CD4-positive, alpha-beta memory T cell (primary cell): ENCODE data around the gene SPACDR. TPM values are rescaled to one million over a fixed set of nuclear protein-coding genes. Genes with fewer than 3 reads are reported as not detected.
"Not testable (repeated sequence)": the region's sequence is repeated elsewhere in the genome, so short reads cannot be mapped to it uniquely, and the experiment has no call there.

Experiments used
- CTCF ChIA-PET: fragments of 350-600 bp; sonication (Branson Sonifier 250); formaldehyde crosslinking; loops from one replicate; lab custom pipeline; 2021; ENCODE audit warnings: inconsistent platforms; ENCODE audit not compliant: partially characterized antibody; lab: Charles Lee
- POLR2A ChIA-PET: fragments of 350-600 bp; sonication (Branson Sonifier 250); formaldehyde crosslinking; loops from one replicate; lab custom pipeline; 2021; ENCODE audit not compliant: partially characterized antibody; lab: Charles Lee
- DNase-seq, 5 donors: peaks; one replicate each; pipeline versions ENCODE4 v3.0.0 to v3.0.0-alpha.2; 2020 to 2022; ENCODE audit warnings: mixed read lengths in 1 of 5
- H3K27ac ChIP-seq: one replicate; pipeline ENCODE4 v1.7.0; 2013; ENCODE audit warnings: low read depth, low read length
- H3K27me3 ChIP-seq: 2 replicates; pipeline ENCODE4 v1.7.0; 2013; ENCODE audit warnings: mild to moderate bottlenecking, low read length, moderate library complexity; ENCODE audit not compliant: insufficient read depth
- H3K36me3 ChIP-seq: 2 replicates; pipeline ENCODE4 v1.7.0; 2013; ENCODE audit warnings: mild to moderate bottlenecking, low read length, moderate library complexity; ENCODE audit not compliant: insufficient read depth
- H3K4me1 ChIP-seq: 2 replicates; pipeline ENCODE4 v1.7.0; 2013; ENCODE audit warnings: mild to moderate bottlenecking, low read length, moderate library complexity; ENCODE audit not compliant: insufficient read depth
- H3K4me3 ChIP-seq, 2 donors: one replicate each; pipeline ENCODE4 v1.7.0; 2013; ENCODE audit warnings: low read length in 2 of 2, mild to moderate bottlenecking in 1 of 2
- H3K9me3 ChIP-seq, 2 donors: one replicate each; pipeline ENCODE4 v1.7.0; 2013; ENCODE audit warnings: low read length in 2 of 2, control low read depth in 1 of 2; ENCODE audit not compliant: control insufficient read depth in 1 of 2
- H3K27ac Mint-ChIP-seq, 7 donors: one replicate each; pipeline ENCODE4 v1.8.0; 2020 to 2021; ENCODE audit warnings: mixed read lengths in 7 of 7, mild to moderate bottlenecking in 6 of 7, inconsistent platforms in 3 of 7, moderate library complexity in 3 of 7
- H3K27me3 Mint-ChIP-seq, 2 donors: one replicate each; pipeline ENCODE4 v1.8.0; 2020 to 2021; ENCODE audit warnings: mixed read lengths in 2 of 2
- H3K36me3 Mint-ChIP-seq, 2 donors: one replicate each; pipeline ENCODE4 v1.8.0; 2020 to 2021; ENCODE audit warnings: mixed read lengths in 2 of 2, inconsistent platforms in 1 of 2, mild to moderate bottlenecking in 1 of 2
- H3K4me1 Mint-ChIP-seq, 4 donors: one replicate each; pipeline ENCODE4 v1.8.0; 2020 to 2021; ENCODE audit warnings: mixed read lengths in 4 of 4, mild to moderate bottlenecking in 1 of 4
- H3K4me3 Mint-ChIP-seq, 8 donors: one replicate each; pipeline ENCODE4 v1.8.0; 2020 to 2021; ENCODE audit warnings: mixed read lengths in 8 of 8, mild to moderate bottlenecking in 7 of 8, moderate library complexity in 6 of 8, inconsistent platforms in 3 of 8
- H3K9me3 Mint-ChIP-seq, 8 donors: one replicate each; pipeline ENCODE4 v1.8.0; 2020 to 2021; ENCODE audit warnings: mixed read lengths in 8 of 8, mild to moderate bottlenecking in 5 of 8, inconsistent platforms in 3 of 8, moderate library complexity in 1 of 8
- intact Hi-C: fragments of 100-400 bp; cut with micrococcal nuclease; formaldehyde crosslinking; loops from one replicate; pipeline ENCODE4 v1.15.1; 2023
- polyA plus RNA-seq, 2 donors: library from polyadenylated mRNA; unstranded; fragments of 300-500 nt; fragmentation: Illumina TruSeq; gene quantifications; one replicate each; pipeline ENCODE4 v1.2.3, GENCODE V29; 2021
- total RNA-seq, 2 experiments: library from RNA; stranded (reverse); gene quantifications; one replicate each; pipeline ENCODE4 v1.2.3, GENCODE V29; 2021

SPACDR gene
- total and polyA plus RNA-seq, 4 experiments from 2014 or later = 0.26 to 5.7 (median 2.5) TPM

- DNase-seq, H3K36me3 ChIP-seq, POLR2A ChIA-PET, intact Hi-C loops, H3K36me3 Mint-ChIP-seq, H3K9me3 ChIP-seq, H3K4me3 Mint-ChIP-seq, H3K9me3 Mint-ChIP-seq, CTCF ChIA-PET, H3K4me3 ChIP-seq, H3K27ac Mint-ChIP-seq, H3K4me1 Mint-ChIP-seq, H3K27ac ChIP-seq, H3K27me3 ChIP-seq, H3K27me3 Mint-ChIP-seq, H3K4me1 ChIP-seq: not testable (repeated sequence)
Observed at GRCh38 chr7:100504031-100504430, 40.0 kb upstream of the SPACDR start.

GRCh38 chr7:100500743-100501142 lies 36.7 kb upstream of the SPACDR start:
- H3K27ac ChIP-seq, H3K36me3 ChIP-seq, intact Hi-C loops, H3K27ac Mint-ChIP-seq, H3K4me3 Mint-ChIP-seq, DNase-seq, H3K4me1 Mint-ChIP-seq, H3K27me3 ChIP-seq, H3K27me3 Mint-ChIP-seq, H3K36me3 Mint-ChIP-seq, H3K9me3 Mint-ChIP-seq, H3K4me3 ChIP-seq, H3K9me3 ChIP-seq, H3K4me1 ChIP-seq: not testable (repeated sequence)
- ChIA-PET POLR2A (interaction anchor here (0.7 kb wide), 1 partner anchor 46 kb away, joined by 3 read pairs; no protein-coding TSS in a partner anchor), CTCF (interaction anchor here (1.4 kb wide), 1 partner anchor 59 kb away, joined by 7 read pairs; no protein-coding TSS in a partner anchor)

- Mint-ChIP-seq H3K4me1 (peaks cover 3 to 18% (median 14%) of the 10 kb centered on the region in 4 donors), H3K27ac (peak overlapping the region in 1 of 7 donors; percentile 6), H3K9me3 (no peaks in the 10 kb centered on the region), H3K36me3 (no peaks in the 10 kb centered on the region), H3K27me3 (peaks cover 0 to 2% of the 10 kb centered on the region in 2 donors), H3K4me3 (no peak overlapping the region)
- no peaks in the 10 kb centered on the region for H3K27me3 ChIP-seq
- CTCF ChIA-PET = interaction anchor here (0.6 to 1.5 kb wide), 6 partner anchors 14 to 63 kb away, joined by 3 to 4 read pairs (median 3); partner anchors contain the start of gene TSC22D4
- H3K36me3 ChIP-seq = no peaks in the 10 kb centered on the region
- POLR2A ChIA-PET = interaction anchor here (0.9 to 1.5 kb wide), 2 partner anchors 17 to 49 kb away, joined by 4 to 5 read pairs; partner anchors contain the start of gene TSC22D4
- H3K4me1 ChIP-seq = peaks cover 10% of the 10 kb centered on the region
- no peaks in the 10 kb centered on the region for H3K9me3 ChIP-seq
- no peak overlapping the region for H3K4me3 ChIP-seq
- no peak for DNase-seq
- intact Hi-C loops = no loop called here
- H3K27ac ChIP-seq = no peak overlapping the region
Observed at GRCh38 chr7:100496509-100496908, 32.4 kb upstream of the SPACDR start.

- Histone ChIP-seq H3K27me3 (no peaks in the 10 kb centered on the region), H3K27ac (no peak overlapping the region), H3K4me1 (peaks cover 10% of the 10 kb centered on the region), H3K4me3 (no peak overlapping the region), H3K36me3 (no peaks in the 10 kb centered on the region), H3K9me3 (no peaks in the 10 kb centered on the region)
- intact Hi-C loops = loop anchor here (1.0 to 2.0 kb wide), 2 partner anchors 10 to 65 kb away; partner anchors contain the start of gene NYAP1
- peaks cover 3 to 29% (median 15%) of the 10 kb centered on the region in 4 donors for H3K4me1 Mint-ChIP-seq
- no peaks in the 10 kb centered on the region for H3K9me3 Mint-ChIP-seq
- peak; percentile 48 to 60 (median 54) for DNase-seq
- ChIA-PET POLR2A (interaction anchor here (0.9 to 2.8 kb wide), 13 partner anchors 11 to 182 kb away, joined by 3 to 12 read pairs (median 6); partner anchors contain the start of genes FBXO24, NYAP1 and TSC22D4), CTCF (interaction anchor here (1.0 to 3.2 kb wide), 12 partner anchors 11 to 69 kb away, joined by 3 to 25 read pairs (median 5); partner anchors contain the start of gene AGFG2)
- peak overlapping the region in 3 of 7 donors; percentile 32 to 86 (median 84) for H3K27ac Mint-ChIP-seq
- H3K4me3 Mint-ChIP-seq = peak overlapping the region; percentile 71 to 84 (median 75)
- H3K36me3 Mint-ChIP-seq = no peaks in the 10 kb centered on the region
- peaks cover 0 to 2% of the 10 kb centered on the region in 2 donors for H3K27me3 Mint-ChIP-seq
Observed at GRCh38 chr7:100493476-100494264, 29.6 kb upstream of the SPACDR start.

GRCh38 chr7:100492738-100493475 lies 28.8 kb upstream of the SPACDR start:
- Mint-ChIP-seq H3K9me3 (no peaks in the 10 kb centered on the region), H3K4me1 (peaks cover 3 to 29% (median 15%) of the 10 kb centered on the region in 4 donors), H3K4me3 (peak overlapping the region; percentile 71 to 84 (median 74)), H3K27me3 (peaks cover 0 to 2% of the 10 kb centered on the region in 2 donors), H3K27ac (peak overlapping the region in 4 of 7 donors; percentile 14 to 86 (median 52)), H3K36me3 (no peaks in the 10 kb centered on the region)
- DNase-seq = no peak
- H3K4me3 ChIP-seq = no peak overlapping the region
- ChIA-PET CTCF (interaction anchor here (1.0 to 3.2 kb wide), 12 partner anchors 10 to 69 kb away, joined by 3 to 25 read pairs (median 5); partner anchors contain the start of gene AGFG2), POLR2A (interaction anchor here (0.9 to 2.8 kb wide), 11 partner anchors 10 to 94 kb away, joined by 3 to 12 read pairs (median 6); partner anchors contain the start of genes FBXO24, NYAP1 and TSC22D4)
- no peak overlapping the region for H3K27ac ChIP-seq
- no peaks in the 10 kb centered on the region for H3K9me3 ChIP-seq
- no peaks in the 10 kb centered on the region for H3K27me3 ChIP-seq
- intact Hi-C loops = loop anchor here (1.0 to 2.0 kb wide), 2 partner anchors 10 to 66 kb away; partner anchors contain the start of gene NYAP1
- H3K36me3 ChIP-seq = no peaks in the 10 kb centered on the region
- peaks cover 10% of the 10 kb centered on the region for H3K4me1 ChIP-seq

- H3K27me3 Mint-ChIP-seq = peaks cover 0 to 2% of the 10 kb centered on the region in 2 donors
- POLR2A ChIA-PET = no interaction called here
Observed at GRCh38 chr7:100491192-100491578, 27.1 kb upstream of the SPACDR start.

More at GRCh38 chr7:100491192-100491578, 27.1 kb upstream of the SPACDR start:
- Mint-ChIP-seq H3K4me1 (peaks cover 3 to 29% (median 15%) of the 10 kb centered on the region in 4 donors), H3K27ac (peak overlapping the region in 1 of 7 donors; percentile 63), H3K36me3 (no peaks in the 10 kb centered on the region), H3K9me3 (no peaks in the 10 kb centered on the region), H3K4me3 (peak overlapping the region in 1 of 8 donors; percentile 9)
- Histone ChIP-seq H3K4me1 (peaks cover 10% of the 10 kb centered on the region), H3K9me3 (no peaks in the 10 kb centered on the region), H3K36me3 (no peaks in the 10 kb centered on the region), H3K27me3 (no peaks in the 10 kb centered on the region), H3K4me3 (no peak overlapping the region), H3K27ac (no peak overlapping the region)
- DNase-seq = no peak
- intact Hi-C loops = no loop called here
- CTCF ChIA-PET = no interaction called here
